ENCODE data around the gene SLC6A1. TPM values are rescaled to one million over a fixed set of nuclear protein-coding genes. Genes with fewer than 3 reads are reported as not detected.

Gene SLC6A1
- total RNA-seq, 4 donors from 2014 or later = 0.34 to 0.78 (median 0.46) TPM

DNA sequence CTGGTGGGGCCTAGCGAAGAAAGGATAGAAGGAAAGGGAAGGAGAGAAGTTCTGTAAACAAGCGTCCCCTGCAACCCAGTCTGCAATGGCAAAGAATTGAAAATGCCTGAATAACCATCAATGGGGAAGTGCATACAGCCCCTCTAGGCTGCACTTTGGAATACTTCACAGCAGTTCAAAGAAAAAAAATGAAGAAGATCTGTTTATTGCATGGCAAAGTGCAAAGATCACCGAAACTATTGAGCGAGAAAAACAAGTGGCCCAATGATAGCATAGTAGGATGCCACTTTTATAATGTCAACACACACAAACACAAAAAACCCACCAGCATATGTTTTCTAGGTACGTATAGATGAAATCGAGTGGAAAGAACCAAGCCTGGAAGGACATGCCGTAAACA, 13.6 kb upstream of the SLC6A1 start:
- H3K9me3 ChIP-seq = no peaks in the 10 kb centered on the region
- peaks cover 12 to 17% (median 14%) of the 10 kb centered on the region in 4 donors for H3K4me1 ChIP-seq
- DNase-seq (ENCODE audit: extremely low spot score) = no peak
- intact Hi-C loops (cut with DNase I) = no loop called here
- no peak for TF ChIP-seq POLR2A (IDR thresholded peaks at IDR 0.05; ENCODE audit: low read depth)
- TF ChIP-seq, protein P1, sequence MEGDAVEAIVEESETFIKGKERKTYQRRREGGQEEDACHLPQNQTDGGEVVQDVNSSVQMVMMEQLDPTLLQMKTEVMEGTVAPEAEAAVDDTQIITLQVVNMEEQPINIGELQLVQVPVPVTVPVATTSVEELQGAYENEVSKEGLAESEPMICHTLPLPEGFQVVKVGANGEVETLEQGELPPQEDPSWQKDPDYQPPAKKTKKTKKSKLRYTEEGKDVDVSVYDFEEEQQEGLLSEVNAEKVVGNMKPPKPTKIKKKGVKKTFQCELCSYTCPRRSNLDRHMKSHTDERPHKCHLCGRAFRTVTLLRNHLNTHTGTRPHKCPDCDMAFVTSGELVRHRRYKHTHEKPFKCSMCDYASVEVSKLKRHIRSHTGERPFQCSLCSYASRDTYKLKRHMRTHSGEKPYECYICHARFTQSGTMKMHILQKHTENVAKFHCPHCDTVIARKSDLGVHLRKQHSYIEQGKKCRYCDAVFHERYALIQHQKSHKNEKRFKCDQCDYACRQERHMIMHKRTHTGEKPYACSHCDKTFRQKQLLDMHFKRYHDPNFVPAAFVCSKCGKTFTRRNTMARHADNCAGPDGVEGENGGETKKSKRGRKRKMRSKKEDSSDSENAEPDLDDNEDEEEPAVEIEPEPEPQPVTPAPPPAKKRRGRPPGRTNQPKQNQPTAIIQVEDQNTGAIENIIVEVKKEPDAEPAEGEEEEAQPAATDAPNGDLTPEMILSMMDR (IDR thresholded peaks at IDR 0.05) = no peak
- no peak for TF ChIP-seq EP300 (IDR thresholded peaks at IDR 0.05)
- TF ChIP-seq POLR2AphosphoS5 (IDR thresholded peaks at IDR 0.05) = no peak
- 95% methylated on average over 7 of the region's 7 CpGs for WGBS
- H3K4me3 ChIP-seq = no peak overlapping the region
- no peak overlapping the region for H3K27ac ChIP-seq (replicated peaks in 1 of 4)
- H3K27me3 ChIP-seq = peaks cover 0 to 19% (median 3%) of the 10 kb centered on the region in 4 donors
- no peaks in the 10 kb centered on the region for H3K36me3 ChIP-seq

DNA sequence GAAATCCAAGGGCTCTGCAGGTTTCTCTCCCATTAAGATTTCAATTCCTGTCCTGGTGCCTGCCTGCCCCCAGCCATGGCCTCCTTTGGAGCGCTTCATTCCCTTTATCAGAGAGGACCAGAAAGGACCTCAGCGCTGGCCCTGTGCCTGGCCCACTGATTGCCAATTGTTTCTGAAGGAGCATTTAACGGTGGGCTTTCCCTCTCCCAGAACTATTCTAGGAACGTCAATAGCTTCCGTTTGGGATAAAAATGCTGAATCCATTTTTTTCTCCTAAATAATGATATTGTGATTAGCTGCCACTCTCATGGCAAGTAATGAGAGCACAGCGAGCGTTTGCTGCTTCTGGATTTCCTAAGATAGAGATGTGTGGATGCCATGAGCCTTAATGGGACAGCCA, 12.2 kb upstream of the SLC6A1 start:
- Histone ChIP-seq H3K4me1 (peaks cover 12 to 17% (median 14%) of the 10 kb centered on the region in 4 donors), H3K27ac (replicated peaks in 1 of 4) (no peak overlapping the region), H3K36me3 (no peaks in the 10 kb centered on the region), H3K27me3 (peaks cover 0 to 11% (median 0%) of the 10 kb centered on the region in 4 donors), H3K9me3 (no peaks in the 10 kb centered on the region), H3K4me3 (no peak overlapping the region)
- DNase-seq (ENCODE audit: extremely low spot score) = no peak
- TF ChIP-seq, protein P1 (IDR thresholded peaks at IDR 0.05) = no peak
- TF ChIP-seq POLR2AphosphoS5 (IDR thresholded peaks at IDR 0.05) (no peak), POLR2A (IDR thresholded peaks at IDR 0.05; ENCODE audit: low read depth) (no peak), EP300 (IDR thresholded peaks at IDR 0.05) (no peak)
- WGBS = 78% methylated on average over 7 of the region's 7 CpGs
- intact Hi-C loops (cut with DNase I) = no loop called here

DNA sequence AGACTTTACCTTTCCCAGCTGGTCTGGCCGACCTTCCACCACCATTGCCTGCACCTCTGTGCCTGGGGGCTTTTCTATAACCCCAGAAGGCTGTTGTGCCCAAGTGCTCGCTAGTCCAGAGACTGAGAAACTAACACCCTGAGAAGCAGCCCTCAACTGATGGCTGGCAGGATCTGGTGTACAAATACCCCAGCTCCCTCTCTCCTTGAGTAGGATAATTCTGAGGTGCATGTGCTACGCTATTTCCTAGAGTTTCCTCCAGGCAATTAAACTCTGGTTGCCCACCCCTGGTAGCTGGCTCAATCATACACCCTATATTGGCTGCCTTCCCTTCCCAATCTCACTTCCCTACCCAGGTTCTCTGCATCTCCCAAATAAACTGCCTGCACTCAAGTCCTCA, 11.5 kb upstream of the SLC6A1 start:
- no peaks in the 10 kb centered on the region for H3K36me3 ChIP-seq
- no peak overlapping the region for H3K27ac ChIP-seq (replicated peaks in 1 of 4)
- no peak for DNase-seq (ENCODE audit: extremely low spot score)
- H3K4me3 ChIP-seq = no peak overlapping the region
- intact Hi-C loops (cut with DNase I) = no loop called here
- TF ChIP-seq POLR2A (IDR thresholded peaks at IDR 0.05; ENCODE audit: low read depth) = no peak
- TF ChIP-seq EP300 (IDR thresholded peaks at IDR 0.05) = no peak
- TF ChIP-seq, protein P1 (IDR thresholded peaks at IDR 0.05) = no peak
- WGBS = 58% methylated on average over 3 of the region's 3 CpGs
- H3K9me3 ChIP-seq = no peaks in the 10 kb centered on the region
- peaks cover 0 to 11% (median 0%) of the 10 kb centered on the region in 4 donors for H3K27me3 ChIP-seq
- peaks cover 12 to 17% (median 14%) of the 10 kb centered on the region in 4 donors for H3K4me1 ChIP-seq

- peaks cover 12 to 17% (median 14%) of the 10 kb centered on the region in 4 donors for H3K4me1 ChIP-seq
These were observed 10.6 kb upstream of the SLC6A1 start for GRCh38 chr3:10981961-10982360.

More at GRCh38 chr3:10981961-10982360, 10.6 kb upstream of the SLC6A1 start:
- no peak overlapping the region for H3K4me3 ChIP-seq
- 66% methylated on average over 5 of the region's 5 CpGs for WGBS
- no peak overlapping the region for H3K27ac ChIP-seq (replicated peaks in 1 of 4)
- intact Hi-C loops (cut with DNase I) = no loop called here
- no peak for DNase-seq (ENCODE audit: extremely low spot score)
- H3K36me3 ChIP-seq = no peaks in the 10 kb centered on the region
- H3K9me3 ChIP-seq = no peaks in the 10 kb centered on the region
- H3K27me3 ChIP-seq = peaks cover 0 to 9% (median 0%) of the 10 kb centered on the region in 4 donors
- TF ChIP-seq, protein P1 (IDR thresholded peaks at IDR 0.05) = no peak
- no peak for TF ChIP-seq POLR2AphosphoS5 (IDR thresholded peaks at IDR 0.05)
- no peak for TF ChIP-seq EP300 (IDR thresholded peaks at IDR 0.05)
- TF ChIP-seq POLR2A (IDR thresholded peaks at IDR 0.05; ENCODE audit: low read depth) = no peak
